A549 treated with ZK216348 at 1 μM for 4 hours (cell line): ENCODE data around the gene STK32C. TPM values are rescaled to one million over a fixed set of nuclear protein-coding genes. Genes with fewer than 3 reads are reported as not detected.

ENCODE experiments used
- total RNA-seq: library from RNA; stranded (reverse); fragments of 200-300 nt; extraction: Qiagen RNA extraction; gene quantifications from 5 replicates; pipeline ENCODE4 v1.2.3, GENCODE V29; 2022; ENCODE audit warnings: low read depth

Gene STK32C
- total RNA-seq: 31.0 to 54.2 TPM (median 48.5 TPM) in 5 replicates

DNA sequence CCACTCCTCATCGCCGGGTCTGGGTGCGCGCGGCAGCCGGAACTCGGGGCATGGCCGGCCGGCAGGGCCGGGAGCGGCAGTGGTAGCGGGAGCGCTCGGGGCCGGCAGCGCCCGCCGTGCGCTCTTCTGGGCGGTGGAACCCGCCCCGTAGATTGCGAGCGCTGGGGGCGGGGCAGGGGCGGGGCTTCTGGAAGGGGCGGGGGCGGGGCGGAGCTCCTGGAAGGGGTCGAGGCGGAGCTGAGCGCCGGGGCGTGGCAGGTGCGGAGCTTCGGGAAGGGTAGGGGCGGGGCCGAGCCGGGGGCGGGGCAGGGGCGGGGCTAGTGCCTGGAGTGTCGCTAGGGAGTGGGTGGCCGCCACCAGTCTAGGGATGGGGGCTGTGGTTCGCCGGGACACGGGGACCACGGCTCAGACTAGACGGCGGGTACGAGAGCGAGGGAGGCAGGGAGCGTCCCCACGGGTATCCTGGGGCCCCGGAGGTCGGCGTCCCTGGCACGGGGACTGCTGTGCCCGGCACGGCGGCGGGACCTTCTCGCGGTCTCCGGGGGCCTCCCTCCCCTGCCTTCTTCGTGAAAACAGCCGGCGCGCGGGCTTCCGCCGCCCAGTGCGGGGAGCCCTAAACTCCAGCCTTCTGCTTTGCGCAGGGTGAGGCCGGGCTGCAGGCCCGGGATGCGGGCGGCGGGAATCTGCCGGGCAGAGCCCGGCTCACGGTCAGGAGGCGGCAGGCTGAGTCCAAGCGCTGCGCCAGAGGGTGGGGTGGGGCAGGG is at the start of gene STK32C:
STK32C (minus strand) TSS at position 128 of the 764 bp plus-strand sequence; CDS start at position 11, 117 bp downstream.

GRCh38 chr10:132331601-132332432 is 24.1 kb upstream of the STK32C start, which contains the start of gene LRRC27:
TSS of gene LRRC27 (plus strand) at chr10:132332193. CDS start at chr10:132333525, 1,332 bp downstream.

DNA sequence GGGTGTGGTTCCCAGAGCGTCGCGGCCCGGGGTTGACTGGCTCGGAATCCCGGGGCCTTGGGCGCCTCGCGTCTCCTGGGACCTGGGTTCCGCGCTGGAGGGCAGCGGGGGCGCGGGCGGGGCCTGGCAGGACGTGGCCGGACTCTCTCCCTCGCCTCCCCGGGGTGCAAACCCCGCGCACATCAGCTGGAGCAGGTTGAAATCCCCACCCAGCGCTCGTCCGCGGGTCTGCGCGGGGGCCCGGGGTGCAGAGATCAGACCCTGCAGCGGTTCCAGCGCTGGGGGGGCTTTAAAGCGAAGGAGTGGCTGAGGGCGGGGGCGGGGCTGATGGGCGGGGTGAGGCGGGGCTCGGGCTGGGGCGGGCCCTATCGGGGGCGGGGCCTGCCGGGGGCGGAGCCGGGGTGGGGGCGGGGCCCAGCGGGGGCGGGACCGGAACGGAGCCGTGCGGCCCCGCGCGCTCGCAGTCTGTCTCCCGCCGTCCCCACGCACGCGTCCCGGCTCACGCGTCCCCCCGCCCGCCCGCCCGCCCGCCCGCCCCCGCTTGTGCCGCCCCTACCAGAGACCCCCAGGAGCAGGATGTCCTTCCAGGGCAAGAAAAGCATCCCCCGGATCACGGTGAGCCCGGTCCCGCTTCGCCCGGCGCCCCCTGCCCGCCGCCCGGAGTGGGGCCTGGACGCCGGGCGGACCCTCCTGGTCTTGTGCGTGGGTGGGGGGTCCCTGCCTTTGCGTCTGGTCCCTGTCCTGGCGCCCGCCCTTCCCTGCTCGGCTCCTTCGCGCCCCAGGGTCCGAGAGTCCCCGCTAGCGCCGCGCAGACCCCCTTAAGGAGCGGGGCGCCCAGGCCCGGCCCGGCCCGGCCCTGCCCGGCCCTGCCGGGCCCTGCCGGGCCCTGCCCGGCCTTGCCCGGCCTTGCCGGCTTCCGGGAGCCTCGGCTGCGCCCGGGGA is 121.0 kb downstream of the STK32C start, which contains the start of gene DPYSL4:
DPYSL4 (plus strand) TSS at position 461 of the 942 bp plus-strand sequence; CDS start at position 577, 116 bp downstream.

Other genes starting within 250 kb of the STK32C start
- gene JAKMIP3, start 242.0 kb downstream of the STK32C start, total RNA-seq: 1.2 to 1.5 TPM (median 1.5 TPM) in 5 replicates
- gene DPYSL4, start 121.0 kb downstream of the STK32C start, total RNA-seq: 12.5 to 21.5 TPM (median 19.3 TPM) in 5 replicates
- gene LRRC27, start 24.2 kb upstream of the STK32C start, total RNA-seq: 5.9 to 7.6 TPM (median 6.1 TPM) in 5 replicates
- 7.0 to 19.1 TPM (median 17.3 TPM) in 5 replicates for gene PWWP2B, start 89.2 kb upstream of the STK32C start, total RNA-seq
- 11.6 to 14.3 TPM (median 13.5 TPM) in 5 replicates for gene INPP5A, start 229.8 kb upstream of the STK32C start, total RNA-seq